Muscle of leg (tissue), 11 donors: ENCODE results near the gene CDC20. TPM values are rescaled to one million over a fixed set of nuclear protein-coding genes. Genes with fewer than 3 reads are reported as not detected.

Source experiments
- DNase-seq: peaks from one replicate; pipeline ENCODE4 v3.0.0; 2013
- H3K27ac ChIP-seq: one replicate; pipeline ENCODE4 v1.5.1; 2013; ENCODE audit warnings: mild to moderate bottlenecking, low read length, control low read depth
- H3K27me3 ChIP-seq: one replicate; pipeline ENCODE4 v1.6.1; 2013; ENCODE audit warnings: low read length; ENCODE audit not compliant: control insufficient read depth, insufficient read depth
- H3K36me3 ChIP-seq: one replicate; pipeline ENCODE4 v1.6.1; 2013; ENCODE audit warnings: low read length; ENCODE audit not compliant: control insufficient read depth, insufficient read depth
- H3K4me1 ChIP-seq: one replicate; pipeline ENCODE4 v1.6.1; 2013; ENCODE audit warnings: low read length; ENCODE audit not compliant: control insufficient read depth, insufficient read depth
- H3K4me3 ChIP-seq: one replicate; pipeline ENCODE4 v1.5.1; 2013; ENCODE audit warnings: low read length, control low read depth
- H3K9me3 ChIP-seq: replicated peaks from 2 replicates; pipeline ENCODE4 v1.6.1; 2013; ENCODE audit warnings: low read depth, low read length; ENCODE audit not compliant: control insufficient read depth
- WGBS: methylation state at CpG from one replicate; pipeline ENCODE4 v1.1.5; 2013; ENCODE audit warnings: missing lambda C conversion rate; ENCODE audit not compliant: insufficient coverage; 5-methylcytosine and 5-hydroxymethylcytosine counted together
- polyA plus RNA-seq, 8 donors: library from polyadenylated mRNA; unstranded; fragments of 120-200 nt; gene quantifications; one replicate each; pipeline versions ENCODE4 v1.2.1 to v1.2.3, GENCODE V29; 2013; ENCODE audit warnings: inconsistent platforms in 1 of 8, low replicate concordance in 1 of 8; ENCODE audit not compliant: insufficient read length in 8 of 8, insufficient read depth in 1 of 8
- total RNA-seq: library from RNA; stranded (reverse); fragments of 120-200 nt; gene quantifications from one replicate; pipeline ENCODE4 v1.2.4, GENCODE V29; 2013

CDC20 gene
- total and polyA plus RNA-seq, 9 donors, result 12.5 to 28.8 (median 22.0) TPM

- no peak overlapping the region for H3K27ac ChIP-seq
- H3K9me3 ChIP-seq, result no peaks in the 10 kb centered on the region
- WGBS, result no CpG with 5 or more reads among the region's 2 CpGs
- peaks cover 17% of the 10 kb centered on the region for H3K4me1 ChIP-seq
- no peak overlapping the region for H3K4me3 ChIP-seq
- peaks cover 1% of the 10 kb centered on the region for H3K36me3 ChIP-seq
- DNase-seq, result no peak
- no peaks in the 10 kb centered on the region for H3K27me3 ChIP-seq
Measured at GRCh38 chr1:43354936-43355335, 3.8 kb upstream of the CDC20 start.

GRCh38 chr1:43357251-43357650, 1.5 kb upstream of the CDC20 start:
- H3K36me3 ChIP-seq, result peaks cover 22% of the 10 kb centered on the region
- peaks cover 30% of the 10 kb centered on the region for H3K4me1 ChIP-seq
- WGBS, result 89% methylated on average over 3 of the region's 4 CpGs
- H3K27me3 ChIP-seq, result no peaks in the 10 kb centered on the region
- H3K9me3 ChIP-seq, result no peaks in the 10 kb centered on the region
- DNase-seq, result no peak
- H3K27ac ChIP-seq, result no peak overlapping the region
- no peak overlapping the region for H3K4me3 ChIP-seq

GRCh38 chr1:43358121-43358745, 548 bp upstream of the CDC20 start:
- WGBS, result under 1% methylated on average over 27 of the region's 33 CpGs
- Histone ChIP-seq H3K4me1 (peaks cover 30% of the 10 kb centered on the region), H3K36me3 (peaks cover 25% of the 10 kb centered on the region), H3K27me3 (no peaks in the 10 kb centered on the region), H3K27ac (peak overlapping the region; percentile 87), H3K9me3 (no peaks in the 10 kb centered on the region), H3K4me3 (peak overlapping the region; percentile 81)
- DNase-seq, result no peak

DNA sequence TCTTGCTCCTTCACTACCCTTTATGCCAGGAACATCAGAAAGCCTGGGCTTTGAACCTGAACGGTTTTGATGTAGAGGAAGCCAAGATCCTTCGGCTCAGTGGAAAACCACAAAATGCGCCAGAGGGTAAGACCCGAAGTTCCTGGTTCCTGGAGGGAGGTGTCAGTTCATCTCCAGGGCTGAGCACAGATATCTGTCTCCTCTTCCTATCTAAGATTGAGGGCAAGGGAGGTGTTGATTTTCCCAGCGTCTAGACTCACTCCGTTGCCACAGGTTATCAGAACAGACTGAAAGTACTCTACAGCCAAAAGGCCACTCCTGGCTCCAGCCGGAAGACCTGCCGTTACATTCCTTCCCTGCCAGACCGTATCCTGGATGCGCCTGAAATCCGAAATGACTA, 915 bp downstream of the CDC20 start:
- Histone ChIP-seq H3K9me3 (no peaks in the 10 kb centered on the region), H3K27me3 (no peaks in the 10 kb centered on the region), H3K36me3 (peaks cover 39% of the 10 kb centered on the region), H3K4me3 (peak overlapping the region; percentile 81), H3K4me1 (peaks cover 30% of the 10 kb centered on the region), H3K27ac (no peak overlapping the region)
- DNase-seq, result no peak
- 50% methylated on average over 4 of the region's 11 CpGs for WGBS

DNA sequence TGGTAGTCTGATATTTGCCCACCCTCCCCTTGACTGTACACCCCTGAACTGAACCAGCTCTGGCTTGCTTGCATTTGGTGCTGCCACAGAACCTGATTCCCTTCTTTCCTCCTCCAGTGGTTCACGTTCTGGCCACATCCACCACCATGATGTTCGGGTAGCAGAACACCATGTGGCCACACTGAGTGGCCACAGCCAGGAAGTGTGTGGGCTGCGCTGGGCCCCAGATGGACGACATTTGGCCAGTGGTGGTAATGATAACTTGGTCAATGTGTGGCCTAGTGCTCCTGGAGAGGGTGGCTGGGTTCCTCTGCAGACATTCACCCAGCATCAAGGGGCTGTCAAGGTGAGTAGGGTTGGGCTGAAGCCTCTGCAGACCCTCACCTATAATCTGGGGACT, 1.8 kb downstream of the CDC20 start:
- Histone ChIP-seq H3K4me1 (peaks cover 32% of the 10 kb centered on the region), H3K4me3 (no peak overlapping the region), H3K27me3 (no peaks in the 10 kb centered on the region), H3K9me3 (no peaks in the 10 kb centered on the region), H3K27ac (no peak overlapping the region), H3K36me3 (peaks cover 48% of the 10 kb centered on the region)
- DNase-seq, result no peak
- WGBS, result no CpG with 5 or more reads among the region's 4 CpGs

DNA sequence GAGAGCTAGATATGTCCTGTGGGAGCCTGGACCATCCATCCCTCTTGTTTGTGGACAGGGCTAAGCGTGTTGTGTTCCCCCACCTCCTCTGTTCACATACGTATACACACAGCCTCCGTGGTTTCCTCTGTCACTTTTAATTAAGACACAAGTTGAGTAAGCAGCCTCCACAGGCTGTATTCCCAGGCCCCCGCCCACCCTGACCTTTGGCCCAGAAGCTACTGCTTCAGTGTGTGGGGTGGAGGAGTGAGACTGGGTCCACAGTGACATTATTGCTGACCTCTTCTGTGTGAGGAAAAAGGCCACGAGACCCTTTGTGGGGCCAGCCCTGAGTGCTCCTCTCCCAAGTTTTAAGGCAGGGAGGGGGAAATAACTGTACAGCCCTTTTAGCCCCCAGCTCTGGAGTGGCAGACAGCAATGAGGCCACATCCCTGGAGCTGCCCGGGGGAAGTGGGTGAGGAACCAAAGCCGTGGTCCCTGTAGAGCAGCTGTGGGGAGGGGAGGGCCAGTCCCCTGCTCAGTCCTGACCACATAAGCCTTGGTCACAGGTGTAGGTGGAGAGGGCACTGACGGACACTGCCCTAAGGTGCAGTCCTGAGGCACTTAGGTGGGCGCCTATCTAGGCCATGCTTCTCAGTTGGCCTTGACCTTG, 4.6 kb downstream of the CDC20 start:
- peaks cover 42% of the 10 kb centered on the region for H3K4me1 ChIP-seq
- no peak overlapping the region for H3K4me3 ChIP-seq
- DNase-seq, result no peak
- no peaks in the 10 kb centered on the region for H3K9me3 ChIP-seq
- H3K36me3 ChIP-seq, result peaks cover 49% of the 10 kb centered on the region
- no peak overlapping the region for H3K27ac ChIP-seq
- 78% methylated on average over 5 of the region's 9 CpGs for WGBS
- H3K27me3 ChIP-seq, result no peaks in the 10 kb centered on the region

GRCh38 chr1:43363935-43364525, 5.2 kb downstream of the CDC20 start:
- H3K9me3 ChIP-seq, result no peaks in the 10 kb centered on the region
- WGBS, result 79% methylated on average over 5 of the region's 5 CpGs
- no peak overlapping the region for H3K4me3 ChIP-seq
- H3K36me3 ChIP-seq, result peaks cover 49% of the 10 kb centered on the region
- no peak overlapping the region for H3K27ac ChIP-seq
- no peak for DNase-seq
- H3K27me3 ChIP-seq, result no peaks in the 10 kb centered on the region
- H3K4me1 ChIP-seq, result peaks cover 47% of the 10 kb centered on the region

GRCh38 chr1:43365678-43366077, 6.9 kb downstream of the CDC20 start:
- H3K4me3 ChIP-seq, result no peak overlapping the region
- H3K27ac ChIP-seq, result no peak overlapping the region
- peaks cover 42% of the 10 kb centered on the region for H3K36me3 ChIP-seq

GRCh38 chr1:43366179-43366578, 7.4 kb downstream of the CDC20 start:
- H3K36me3 ChIP-seq, result peaks cover 37% of the 10 kb centered on the region
- H3K4me3 ChIP-seq, result no peak overlapping the region
- H3K4me1 ChIP-seq, result peaks cover 28% of the 10 kb centered on the region
- H3K27me3 ChIP-seq, result no peaks in the 10 kb centered on the region
- 43% methylated on average over 6 of the region's 11 CpGs for WGBS
- no peak overlapping the region for H3K27ac ChIP-seq
- no peaks in the 10 kb centered on the region for H3K9me3 ChIP-seq
- DNase-seq, result no peak

More at GRCh38 chr1:43365678-43366077, 6.9 kb downstream of the CDC20 start:
- peaks cover 31% of the 10 kb centered on the region for H3K4me1 ChIP-seq
- no peaks in the 10 kb centered on the region for H3K9me3 ChIP-seq
- H3K27me3 ChIP-seq, result no peaks in the 10 kb centered on the region
- DNase-seq, result no peak
- WGBS, result 75% methylated on average over 2 of the region's 2 CpGs

DNA sequence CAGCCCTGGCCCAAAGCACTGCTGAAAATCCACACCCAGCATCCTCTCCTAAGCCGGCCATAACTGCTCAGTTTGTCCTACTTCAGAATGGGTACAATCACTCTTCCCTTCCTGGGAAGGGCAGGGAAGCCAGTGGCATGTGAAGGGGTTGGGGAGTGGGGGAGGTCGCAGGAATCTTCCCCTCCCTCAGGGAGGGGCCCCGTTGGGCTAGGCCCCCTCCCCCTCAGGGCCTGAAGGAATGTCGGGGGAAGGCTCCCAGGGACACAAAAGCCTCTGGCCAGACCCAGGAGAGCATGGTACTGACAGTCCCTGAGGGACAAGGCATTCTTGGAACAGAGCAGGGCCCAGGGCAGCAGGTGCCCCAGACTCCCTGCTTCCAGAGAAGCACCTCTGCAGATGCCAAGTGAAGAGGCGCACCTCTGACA, 7.8 kb downstream of the CDC20 start:
- peaks cover 26% of the 10 kb centered on the region for H3K4me1 ChIP-seq
- 45% methylated on average over 1 of the region's 5 CpGs for WGBS
- no peaks in the 10 kb centered on the region for H3K9me3 ChIP-seq
- peaks cover 36% of the 10 kb centered on the region for H3K36me3 ChIP-seq
- H3K4me3 ChIP-seq, result peak overlapping the region; percentile 68
- H3K27ac ChIP-seq, result no peak overlapping the region
- H3K27me3 ChIP-seq, result no peaks in the 10 kb centered on the region
- DNase-seq, result no peak
